HEK293 (cell line): Measurements from ENCODE around the gene TRAF2.

Experiments used
- CTCF ChIA-PET: fragments of 350-600 bp; formaldehyde crosslinking; extraction: SDS; loops from one replicate; lab custom pipeline; 2021; ENCODE audit warnings: antibody characterized with exemption; lab: Yijun Ruan, JAX
- POLR2A ChIA-PET: fragments of 300-600 bp; formaldehyde crosslinking; extraction: SDS; loops from one replicate; lab custom pipeline; 2020; ENCODE audit warnings: antibody characterized with exemption, inconsistent platforms; lab: Yijun Ruan, JAX
- H3K27ac ChIP-seq: fragments of 200-500 bp; sonication (Bioruptor generic); 2 replicates; pipeline ENCODE4 v1.5.1; 2014; ENCODE audit warnings: low read depth, low read length, control low read depth, inconsistent platforms; ENCODE audit errors: extremely low read depth
- H3K36me3 ChIP-seq, 2 experiments: fragments of 200-500 bp in 1 of 2; sonication (Bioruptor generic) in 1 of 2; 1 replicate in 1 of 2; 2 replicates in 1 of 2; pipeline ENCODE4 v1.5.1; 2014 to 2017; ENCODE audit warnings: inconsistent platforms in 2 of 2, low read length in 2 of 2; ENCODE audit not compliant: control insufficient read depth in 2 of 2, insufficient read depth in 1 of 2
- H3K4me1 ChIP-seq: fragments of 200-500 bp; sonication (Bioruptor generic); 2 replicates; pipeline ENCODE4 v1.5.1; 2014; ENCODE audit warnings: mild to moderate bottlenecking, low read length, inconsistent platforms; ENCODE audit not compliant: control insufficient read depth, insufficient read depth
- H3K4me3 ChIP-seq: 2 replicates; pipeline ENCODE4 v1.5.1; 2011; ENCODE audit warnings: low read depth, mild to moderate bottlenecking, control low read depth, low read length, moderate library complexity
- H3K9me3 ChIP-seq: fragments of 200-500 bp; sonication (Bioruptor generic); 2 replicates; pipeline ENCODE4 v1.5.1; 2014; ENCODE audit warnings: low read depth, low read length, inconsistent platforms; ENCODE audit not compliant: control insufficient read depth, insufficient read depth
- EGR2 ChIP-seq: fragments of 450-650 bp; formaldehyde crosslinking; IDR thresholded peaks from 2 replicates; pipeline ENCODE4 v1.5.1; 2016; ENCODE audit warnings: low read depth, missing biosample characterization, missing genetic modification characterization
- GLI2 ChIP-seq: fragments of 450-650 bp; formaldehyde crosslinking; IDR thresholded peaks from 2 replicates; pipeline ENCODE4; 2017; ENCODE audit warnings: missing biosample characterization, missing genetic modification characterization, low read depth, borderline replicate concordance
- OSR2 ChIP-seq: fragments of 450-650 bp; formaldehyde crosslinking; IDR thresholded peaks from 2 replicates; pipeline ENCODE4 v1.5.1; 2016; ENCODE audit warnings: missing biosample characterization, missing genetic modification characterization
- ZBTB48 ChIP-seq: fragments of 450-650 bp; formaldehyde crosslinking; IDR thresholded peaks from 2 replicates; pipeline ENCODE4 v1.5.1; 2016; ENCODE audit warnings: missing biosample characterization, missing genetic modification characterization
- ZFHX2 ChIP-seq: fragments of 450-650 bp; formaldehyde crosslinking; conservative IDR thresholded peaks from 2 replicates; pipeline ENCODE4 v1.5.1; 2016; ENCODE audit warnings: missing biosample characterization, missing genetic modification characterization
- ZFP41 ChIP-seq: fragments of 450-650 bp; formaldehyde crosslinking; IDR thresholded peaks from 2 replicates; pipeline ENCODE4 v1.5.1; 2016; ENCODE audit warnings: missing biosample characterization, missing genetic modification characterization, borderline replicate concordance
- ZNF174 ChIP-seq: fragments of 450-650 bp; formaldehyde crosslinking; IDR thresholded peaks from 2 replicates; pipeline ENCODE4 v1.5.0; 2017; ENCODE audit warnings: missing biosample characterization, mild to moderate bottlenecking, missing genetic modification characterization
- ZNF19 ChIP-seq: fragments of 450-650 bp; formaldehyde crosslinking; IDR thresholded peaks from 2 replicates; pipeline ENCODE4; 2016; ENCODE audit warnings: missing biosample characterization, missing genetic modification characterization, low read depth
- ZNF2 ChIP-seq: fragments of 450-650 bp; formaldehyde crosslinking; IDR thresholded peaks from 2 replicates; pipeline ENCODE4 v1.5.1; 2016; ENCODE audit warnings: missing biosample characterization, missing genetic modification characterization
- ZNF221 ChIP-seq: fragments of 450-650 bp; formaldehyde crosslinking; IDR thresholded peaks from 2 replicates; pipeline ENCODE4 v1.5.1; 2017; ENCODE audit warnings: missing biosample characterization, missing genetic modification characterization, borderline replicate concordance
- ZNF416 ChIP-seq: fragments of 450-650 bp; formaldehyde crosslinking; IDR thresholded peaks from 2 replicates; pipeline ENCODE4 v1.5.1; 2016; ENCODE audit warnings: missing biosample characterization, missing genetic modification characterization
- TF ChIP-seq, protein P1 (sequence below): fragments of 450-650 bp; formaldehyde crosslinking; IDR thresholded peaks from 2 replicates; pipeline ENCODE4 v1.5.0; 2017; ENCODE audit warnings: missing biosample characterization, missing genetic modification characterization, borderline replicate concordance
- TF ChIP-seq, protein P2 (sequence below): fragments of 450-650 bp; formaldehyde crosslinking; IDR thresholded peaks from 2 replicates; pipeline ENCODE4 v1.5.1; 2016; ENCODE audit warnings: missing biosample characterization, missing genetic modification characterization
- TF ChIP-seq, protein P3 (sequence below): fragments of 450-650 bp; formaldehyde crosslinking; IDR thresholded peaks from 2 replicates; pipeline ENCODE4; 2016; ENCODE audit warnings: missing biosample characterization, missing genetic modification characterization
- TF ChIP-seq, protein P4 (sequence below): fragments of 450-650 bp; formaldehyde crosslinking; optimal IDR thresholded peaks from 2 replicates; pipeline ENCODE3; 2016; ENCODE audit warnings: missing biosample characterization, mild to moderate bottlenecking, missing genetic modification characterization
- TF ChIP-seq, protein P5 (sequence below): fragments of 450-650 bp; formaldehyde crosslinking; IDR thresholded peaks from 2 replicates; pipeline ENCODE4 v1.5.1; 2016; ENCODE audit warnings: missing biosample characterization, missing genetic modification characterization

TRAF2 gene

DNA sequence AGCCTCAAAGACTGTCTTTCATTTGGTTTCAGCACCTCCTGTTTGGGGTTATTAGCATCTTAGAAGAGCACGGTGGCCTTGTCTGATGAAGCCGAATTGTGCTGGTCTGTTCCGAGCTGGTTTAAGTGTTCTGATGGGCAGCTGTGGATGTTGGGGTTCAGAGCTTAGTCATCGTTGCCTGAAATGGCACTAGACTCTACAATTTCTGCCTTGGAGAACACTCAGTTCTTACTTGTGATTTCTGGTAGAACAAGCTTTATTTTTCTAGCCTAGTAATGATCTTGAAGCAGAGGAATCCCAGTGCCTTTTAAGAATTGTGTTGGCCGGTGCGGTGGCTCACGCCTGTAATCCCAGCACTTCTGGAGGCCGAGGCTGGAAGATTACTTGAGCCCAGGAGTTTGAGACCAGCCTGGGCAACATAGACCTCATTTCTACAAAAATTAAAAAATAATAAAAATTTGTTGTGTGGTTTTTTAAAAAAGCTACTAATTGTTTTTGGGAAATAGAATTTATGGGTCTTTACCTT is 50.4 kb downstream of the TRAF2 start (continued):
- TF ChIP-seq ZNF416 (tag by site-specific recombination) = no peak
- TF ChIP-seq, protein P1, sequence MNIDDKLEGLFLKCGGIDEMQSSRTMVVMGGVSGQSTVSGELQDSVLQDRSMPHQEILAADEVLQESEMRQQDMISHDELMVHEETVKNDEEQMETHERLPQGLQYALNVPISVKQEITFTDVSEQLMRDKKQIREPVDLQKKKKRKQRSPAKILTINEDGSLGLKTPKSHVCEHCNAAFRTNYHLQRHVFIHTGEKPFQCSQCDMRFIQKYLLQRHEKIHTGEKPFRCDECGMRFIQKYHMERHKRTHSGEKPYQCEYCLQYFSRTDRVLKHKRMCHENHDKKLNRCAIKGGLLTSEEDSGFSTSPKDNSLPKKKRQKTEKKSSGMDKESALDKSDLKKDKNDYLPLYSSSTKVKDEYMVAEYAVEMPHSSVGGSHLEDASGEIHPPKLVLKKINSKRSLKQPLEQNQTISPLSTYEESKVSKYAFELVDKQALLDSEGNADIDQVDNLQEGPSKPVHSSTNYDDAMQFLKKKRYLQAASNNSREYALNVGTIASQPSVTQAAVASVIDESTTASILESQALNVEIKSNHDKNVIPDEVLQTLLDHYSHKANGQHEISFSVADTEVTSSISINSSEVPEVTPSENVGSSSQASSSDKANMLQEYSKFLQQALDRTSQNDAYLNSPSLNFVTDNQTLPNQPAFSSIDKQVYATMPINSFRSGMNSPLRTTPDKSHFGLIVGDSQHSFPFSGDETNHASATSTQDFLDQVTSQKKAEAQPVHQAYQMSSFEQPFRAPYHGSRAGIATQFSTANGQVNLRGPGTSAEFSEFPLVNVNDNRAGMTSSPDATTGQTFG (tag by site-specific recombination) = no peak

DNA sequence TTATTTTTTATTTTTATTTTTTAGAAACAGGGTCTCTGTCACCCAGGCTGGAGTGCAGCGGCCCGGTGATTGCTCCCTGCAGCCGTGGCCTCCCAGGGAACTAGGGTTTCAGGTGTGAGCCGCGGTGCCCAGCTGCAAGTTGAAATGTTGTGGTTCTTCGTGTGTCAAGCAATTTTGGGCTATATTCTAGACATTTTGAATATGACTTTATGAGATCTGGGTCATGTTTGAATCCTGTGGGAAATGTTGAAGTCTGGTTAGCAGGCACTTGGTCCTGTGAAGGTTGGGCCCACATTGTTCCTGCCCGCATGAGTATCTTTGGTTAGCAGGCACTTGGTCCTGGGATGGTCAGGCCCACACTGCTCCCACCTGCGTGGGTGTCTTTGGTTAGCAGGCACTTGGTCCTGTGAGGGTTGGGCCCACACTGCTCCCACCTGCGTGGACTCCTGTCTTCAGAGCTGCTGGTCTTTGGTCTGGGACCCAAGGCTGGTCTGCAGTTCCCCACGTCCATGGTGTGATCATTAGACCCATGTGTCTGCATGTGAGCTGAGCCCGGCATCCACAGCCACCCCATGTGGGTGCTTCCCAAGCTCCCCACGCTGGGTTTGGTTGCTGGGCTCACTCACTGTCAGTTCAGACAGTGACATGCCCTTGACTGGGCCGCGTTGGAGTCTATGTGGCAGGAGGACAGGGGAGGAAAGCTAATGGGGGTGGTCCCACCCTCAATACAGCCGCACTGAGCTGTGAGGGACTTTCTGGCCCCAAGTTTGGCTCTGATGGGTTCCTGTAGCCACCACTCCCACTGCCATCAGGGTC is 51.1 kb downstream of the TRAF2 start:
- TF ChIP-seq ZNF221 (tag by site-specific recombination) (no peak), ZFHX2 (tag by site-specific recombination) (peak; percentile 61), EGR2 (peak; percentile 75; the same call in 1 of the 2 replicates)
- TF ChIP-seq, protein P2, sequence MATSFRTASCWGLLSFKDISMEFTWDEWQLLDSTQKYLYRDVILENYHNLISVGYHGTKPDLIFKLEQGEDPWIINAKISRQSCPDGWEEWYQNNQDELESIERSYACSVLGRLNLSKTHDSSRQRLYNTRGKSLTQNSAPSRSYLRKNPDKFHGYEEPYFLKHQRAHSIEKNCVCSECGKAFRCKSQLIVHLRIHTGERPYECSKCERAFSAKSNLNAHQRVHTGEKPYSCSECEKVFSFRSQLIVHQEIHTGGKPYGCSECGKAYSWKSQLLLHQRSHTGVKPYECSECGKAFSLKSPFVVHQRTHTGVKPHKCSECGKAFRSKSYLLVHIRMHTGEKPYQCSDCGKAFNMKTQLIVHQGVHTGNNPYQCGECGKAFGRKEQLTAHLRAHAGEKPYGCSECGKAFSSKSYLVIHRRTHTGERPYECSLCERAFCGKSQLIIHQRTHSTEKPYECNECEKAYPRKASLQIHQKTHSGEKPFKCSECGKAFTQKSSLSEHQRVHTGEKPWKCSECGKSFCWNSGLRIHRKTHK = peak; percentile 96
- H3K36me3 ChIP-seq = peaks cover 0 to 43% of the 10 kb centered on the region in 2 experiments; a peak in 1 of 3 replicates
- no peak overlapping the region for H3K4me3 ChIP-seq
- ChIA-PET CTCF (interaction anchor here (1.1 to 1.9 kb wide), 3 partner anchors 11 to 98 kb away, joined by 3 to 7 read pairs (median 5); no protein-coding TSS in a partner anchor), POLR2A (interaction anchor here (1.3 to 1.4 kb wide), 2 partner anchors 10 to 55 kb away, joined by 4 to 6 read pairs; partner anchors contain the start of gene PAXX)
- H3K4me1 ChIP-seq = no peaks in the 10 kb centered on the region
- no peaks in the 10 kb centered on the region for H3K9me3 ChIP-seq
- H3K27ac ChIP-seq = no peak overlapping the region

DNA sequence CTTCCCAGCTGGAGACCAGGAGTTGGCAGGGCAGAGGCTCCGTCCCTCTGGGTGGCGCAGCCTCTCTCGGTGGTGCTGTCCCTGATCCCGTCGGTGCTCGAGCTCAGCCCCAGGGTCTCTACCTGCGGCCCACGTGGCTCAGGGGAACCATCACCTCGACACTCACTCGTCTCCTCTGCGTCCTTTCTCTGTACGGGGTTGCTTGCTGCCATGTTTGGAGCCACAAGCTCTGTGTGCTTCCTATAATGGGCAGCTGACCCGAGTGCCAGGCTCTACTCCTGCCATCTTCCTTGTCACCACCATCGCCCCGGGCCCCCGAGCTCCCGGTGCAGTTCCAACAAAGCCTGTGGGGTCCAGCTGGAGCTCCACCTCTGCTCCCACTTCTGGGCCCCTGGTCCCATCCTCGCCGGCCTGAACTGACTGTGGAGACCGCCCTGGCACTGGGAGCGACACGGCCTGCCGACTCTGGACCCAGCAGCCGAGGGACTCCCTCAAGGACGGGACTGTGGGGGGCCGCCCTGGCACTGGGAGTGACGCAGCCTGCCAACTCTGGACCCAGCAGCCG is 53.2 kb downstream of the TRAF2 start:
- ChIA-PET CTCF (interaction anchor here (0.5 to 1.9 kb wide), 3 partner anchors 9 to 225 kb away, joined by 3 to 7 read pairs (median 5); no protein-coding TSS in a partner anchor), POLR2A (interaction anchor here (0.6 kb wide), 1 partner anchor 11 kb away, joined by 8 read pairs; no protein-coding TSS in a partner anchor)
- H3K27ac ChIP-seq = peak overlapping the region; percentile 38; the same call in 1 of the 2 replicates
- H3K4me3 ChIP-seq = no peak overlapping the region
- no peaks in the 10 kb centered on the region for H3K9me3 ChIP-seq
- H3K36me3 ChIP-seq = peaks cover 0 to 53% of the 10 kb centered on the region in 2 experiments; a peak in 1 of 3 replicates
- no peaks in the 10 kb centered on the region for H3K4me1 ChIP-seq
- TF ChIP-seq ZNF174 (tag by site-specific recombination) = no peak
- no peak for TF ChIP-seq GLI2 (tag by site-specific recombination)
- no peak for TF ChIP-seq ZNF19
- TF ChIP-seq OSR2 (tag by site-specific recombination) = no peak
- no peak for TF ChIP-seq ZNF221 (tag by site-specific recombination)
- no peak for TF ChIP-seq ZFP41
- no peak for TF ChIP-seq ZNF2
- TF ChIP-seq, protein P3, sequence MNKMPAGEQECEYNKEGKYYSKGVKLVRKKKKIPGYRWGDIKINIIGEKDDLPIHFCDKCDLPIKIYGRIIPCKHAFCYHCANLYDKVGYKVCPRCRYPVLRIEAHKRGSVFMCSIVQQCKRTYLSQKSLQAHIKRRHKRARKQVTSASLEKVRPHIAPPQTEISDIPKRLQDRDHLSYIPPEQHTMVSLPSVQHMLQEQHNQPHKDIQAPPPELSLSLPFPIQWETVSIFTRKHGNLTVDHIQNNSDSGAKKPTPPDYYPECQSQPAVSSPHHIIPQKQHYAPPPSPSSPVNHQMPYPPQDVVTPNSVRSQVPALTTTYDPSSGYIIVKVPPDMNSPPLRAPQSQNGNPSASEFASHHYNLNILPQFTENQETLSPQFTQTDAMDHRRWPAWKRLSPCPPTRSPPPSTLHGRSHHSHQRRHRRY (tag by site-specific recombination) = no peak
- TF ChIP-seq, protein P4, sequence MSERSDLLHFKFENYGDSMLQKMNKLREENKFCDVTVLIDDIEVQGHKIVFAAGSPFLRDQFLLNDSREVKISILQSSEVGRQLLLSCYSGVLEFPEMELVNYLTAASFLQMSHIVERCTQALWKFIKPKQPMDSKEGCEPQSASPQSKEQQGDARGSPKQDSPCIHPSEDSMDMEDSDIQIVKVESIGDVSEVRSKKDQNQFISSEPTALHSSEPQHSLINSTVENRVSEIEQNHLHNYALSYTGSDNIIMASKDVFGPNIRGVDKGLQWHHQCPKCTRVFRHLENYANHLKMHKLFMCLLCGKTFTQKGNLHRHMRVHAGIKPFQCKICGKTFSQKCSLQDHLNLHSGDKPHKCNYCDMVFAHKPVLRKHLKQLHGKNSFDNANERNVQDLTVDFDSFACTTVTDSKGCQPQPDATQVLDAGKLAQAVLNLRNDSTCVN (tag by site-specific recombination) = no peak
- TF ChIP-seq, protein P5, sequence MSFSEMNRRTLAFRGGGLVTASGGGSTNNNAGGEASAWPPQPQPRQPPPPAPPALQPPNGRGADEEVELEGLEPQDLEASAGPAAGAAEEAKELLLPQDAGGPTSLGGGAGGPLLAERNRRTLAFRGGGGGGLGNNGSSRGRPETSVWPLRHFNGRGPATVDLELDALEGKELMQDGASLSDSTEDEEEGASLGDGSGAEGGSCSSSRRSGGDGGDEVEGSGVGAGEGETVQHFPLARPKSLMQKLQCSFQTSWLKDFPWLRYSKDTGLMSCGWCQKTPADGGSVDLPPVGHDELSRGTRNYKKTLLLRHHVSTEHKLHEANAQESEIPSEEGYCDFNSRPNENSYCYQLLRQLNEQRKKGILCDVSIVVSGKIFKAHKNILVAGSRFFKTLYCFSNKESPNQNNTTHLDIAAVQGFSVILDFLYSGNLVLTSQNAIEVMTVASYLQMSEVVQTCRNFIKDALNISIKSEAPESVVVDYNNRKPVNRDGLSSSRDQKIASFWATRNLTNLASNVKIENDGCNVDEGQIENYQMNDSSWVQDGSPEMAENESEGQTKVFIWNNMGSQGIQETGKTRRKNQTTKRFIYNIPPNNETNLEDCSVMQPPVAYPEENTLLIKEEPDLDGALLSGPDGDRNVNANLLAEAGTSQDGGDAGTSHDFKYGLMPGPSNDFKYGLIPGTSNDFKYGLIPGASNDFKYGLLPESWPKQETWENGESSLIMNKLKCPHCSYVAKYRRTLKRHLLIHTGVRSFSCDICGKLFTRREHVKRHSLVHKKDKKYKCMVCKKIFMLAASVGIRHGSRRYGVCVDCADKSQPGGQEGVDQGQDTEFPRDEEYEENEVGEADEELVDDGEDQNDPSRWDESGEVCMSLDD (tag by site-specific recombination) = no peak
- no peak for TF ChIP-seq ZBTB48
